OCI-LY1 (cell line): Measurements from ENCODE around the gene GRIN3B.
A peak's percentile ranks its signal among the peaks of the same experiment; 100 is the strongest.

Experiments
- H2AFZ ChIP-seq: fragments of 200-600 bp; sonication (generic), shearing (Covaris generic); 2 replicates; pipeline ENCODE4 v1.6.0; 2014; ENCODE audit warnings: antibody characterized with exemption, mild to moderate bottlenecking, low read length
- H3F3A ChIP-seq: fragments of 200-600 bp; sonication (generic), shearing (Covaris generic); 2 replicates; pipeline ENCODE4 v1.6.0; 2014; ENCODE audit warnings: mild to moderate bottlenecking, antibody characterized with exemption, low read length, moderate library complexity; ENCODE audit not compliant: insufficient read depth
- H3K27ac ChIP-seq: fragments of 200-600 bp; sonication (generic); 2 replicates; pipeline ENCODE4 v1.5.1; 2014; ENCODE audit warnings: low read length, mixed run types, mild to moderate bottlenecking, low read depth; ENCODE audit not compliant: poor library complexity, severe bottlenecking
- H3K27me3 ChIP-seq: fragments of 200-600 bp; sonication (generic); 2 replicates; pipeline ENCODE4 v1.6.0; 2014; ENCODE audit warnings: antibody characterized with exemption, mild to moderate bottlenecking, low read length, moderate library complexity; ENCODE audit not compliant: insufficient read depth
- H3K36me3 ChIP-seq: fragments of 200-600 bp; sonication (generic); 2 replicates; pipeline ENCODE4 v1.6.1; 2014; ENCODE audit warnings: mild to moderate bottlenecking, antibody characterized with exemption, low read length, moderate library complexity, mixed read lengths; ENCODE audit not compliant: insufficient read depth
- H3K4me1 ChIP-seq: fragments of 200-600 bp; sonication (generic); 2 replicates; pipeline ENCODE4 v1.5.1; 2014; ENCODE audit warnings: mild to moderate bottlenecking, low read length, moderate library complexity; ENCODE audit not compliant: insufficient read depth, severe bottlenecking
- H3K4me2 ChIP-seq: fragments of 200-600 bp; sonication (generic), shearing (Covaris generic); 2 replicates; pipeline ENCODE4 v1.6.1; 2014; ENCODE audit warnings: low read length
- H3K4me3 ChIP-seq: fragments of 200-600 bp; sonication (generic); 2 replicates; pipeline ENCODE4 v1.5.1; 2014; ENCODE audit warnings: low read length, low read depth, mild to moderate bottlenecking, mixed read lengths; ENCODE audit not compliant: poor library complexity, severe bottlenecking
- H3K79me2 ChIP-seq: fragments of 200-600 bp; shearing (Covaris generic); 2 replicates; pipeline ENCODE4 v1.6.1; 2016; ENCODE audit warnings: mixed run types, low read length, mixed read lengths; ENCODE audit not compliant: insufficient read depth
- H3K9ac ChIP-seq: fragments of 200-600 bp; sonication (generic), shearing (Covaris generic); 2 replicates; pipeline ENCODE4 v1.6.1; 2014; ENCODE audit warnings: mild to moderate bottlenecking, low read length, mixed read lengths
- H3K9me2 ChIP-seq: fragments of 200-600 bp; sonication (generic), shearing (Covaris generic); 2 replicates; pipeline ENCODE4 v1.6.1; 2014; ENCODE audit warnings: low read depth, mild to moderate bottlenecking, low read length, mixed read lengths
- H3K9me3 ChIP-seq: fragments of 200-600 bp; shearing (Covaris generic); 2 replicates; pipeline ENCODE4 v1.6.1; 2014; ENCODE audit warnings: low read length, mixed read lengths
- H4K20me1 ChIP-seq: fragments of 200-600 bp; sonication (generic), shearing (Covaris generic); 2 replicates; pipeline ENCODE4 v1.6.0; 2016; ENCODE audit warnings: mild to moderate bottlenecking, low read length; ENCODE audit not compliant: insufficient read depth
- EZH2 ChIP-seq: fragments of 200-600 bp; sonication (generic), shearing (Covaris generic); IDR thresholded peaks from 2 replicates; pipeline ENCODE4 v1.8.0; 2017; ENCODE audit warnings: borderline replicate concordance, mixed run types, mild to moderate bottlenecking, antibody characterized with exemption, low read length, moderate library complexity, mixed read lengths
- TF ChIP-seq, protein P1 (sequence below): fragments of 200-600 bp; sonication (generic), shearing (Covaris generic); IDR thresholded peaks from 2 replicates; pipeline ENCODE4 v1.5.1; 2017; ENCODE audit warnings: mild to moderate bottlenecking, antibody characterized with exemption, low read length, moderate library complexity, mixed read lengths

The GRIN3B gene

GRCh38 chr19:1058112-1058511, 57.9 kb downstream of the GRIN3B start:
- no peak overlapping the region for H3K4me2 ChIP-seq
- H3K27ac ChIP-seq: peak overlapping the region; percentile 26

More at GRCh38 chr19:1058112-1058511, 57.9 kb downstream of the GRIN3B start:
- H3K4me1 ChIP-seq: peaks cover 4% of the 10 kb centered on the region
- no peaks in the 10 kb centered on the region for H4K20me1 ChIP-seq
- H3K9me2 ChIP-seq: no peaks in the 10 kb centered on the region
- H3K4me3 ChIP-seq: no peak overlapping the region
- TF ChIP-seq, protein P1, sequence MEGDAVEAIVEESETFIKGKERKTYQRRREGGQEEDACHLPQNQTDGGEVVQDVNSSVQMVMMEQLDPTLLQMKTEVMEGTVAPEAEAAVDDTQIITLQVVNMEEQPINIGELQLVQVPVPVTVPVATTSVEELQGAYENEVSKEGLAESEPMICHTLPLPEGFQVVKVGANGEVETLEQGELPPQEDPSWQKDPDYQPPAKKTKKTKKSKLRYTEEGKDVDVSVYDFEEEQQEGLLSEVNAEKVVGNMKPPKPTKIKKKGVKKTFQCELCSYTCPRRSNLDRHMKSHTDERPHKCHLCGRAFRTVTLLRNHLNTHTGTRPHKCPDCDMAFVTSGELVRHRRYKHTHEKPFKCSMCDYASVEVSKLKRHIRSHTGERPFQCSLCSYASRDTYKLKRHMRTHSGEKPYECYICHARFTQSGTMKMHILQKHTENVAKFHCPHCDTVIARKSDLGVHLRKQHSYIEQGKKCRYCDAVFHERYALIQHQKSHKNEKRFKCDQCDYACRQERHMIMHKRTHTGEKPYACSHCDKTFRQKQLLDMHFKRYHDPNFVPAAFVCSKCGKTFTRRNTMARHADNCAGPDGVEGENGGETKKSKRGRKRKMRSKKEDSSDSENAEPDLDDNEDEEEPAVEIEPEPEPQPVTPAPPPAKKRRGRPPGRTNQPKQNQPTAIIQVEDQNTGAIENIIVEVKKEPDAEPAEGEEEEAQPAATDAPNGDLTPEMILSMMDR: no peak
- TF ChIP-seq EZH2: no peak
- H3K9ac ChIP-seq: no peak overlapping the region
- no peaks in the 10 kb centered on the region for H3K9me3 ChIP-seq
- peaks cover 51% of the 10 kb centered on the region; the same call in 1 of the 2 replicates for H3K36me3 ChIP-seq
- H3K27me3 ChIP-seq: no peaks in the 10 kb centered on the region
- H2AFZ ChIP-seq: no peak overlapping the region
- H3F3A ChIP-seq: no peaks in the 10 kb centered on the region
- H3K79me2 ChIP-seq: no peaks in the 10 kb centered on the region
